Measurements from ENCODE around the gene LYPD4. TPM values are rescaled to one million over a fixed set of nuclear protein-coding genes. Genes with fewer than 3 reads are reported as not detected.

Gene LYPD4
- total and polyA plus RNA-seq, 2 donors (not counting 1 experiment from before 2014, with no cell fraction given) = not detected

DNA sequence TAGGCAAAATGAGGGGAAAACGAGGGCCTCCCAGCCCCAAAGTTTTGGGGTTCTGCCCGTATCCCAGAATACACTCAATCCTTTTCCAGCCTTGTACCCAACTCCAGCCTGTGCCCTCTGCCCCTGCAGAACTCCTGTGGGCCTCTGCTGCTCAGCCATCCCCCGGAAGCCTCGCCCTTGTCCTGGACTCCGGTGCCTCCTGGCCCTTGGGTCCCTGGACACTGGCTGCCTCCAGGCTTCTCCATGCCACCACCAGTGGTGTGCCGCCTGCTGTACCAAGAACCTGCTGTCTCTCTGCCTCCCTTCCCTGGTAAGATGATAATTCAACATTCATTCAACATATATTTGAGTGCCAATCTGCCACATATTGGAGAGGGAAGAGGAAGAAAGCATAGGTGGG lies 4.2 kb upstream of the LYPD4 start:
- no peaks in the 10 kb centered on the region for H3K9me3 Mint-ChIP-seq (ENCODE audit: insufficient read depth)
- 84% methylated on average over 5 of the region's 6 CpGs for WGBS (ENCODE audit: insufficient coverage)

DNA sequence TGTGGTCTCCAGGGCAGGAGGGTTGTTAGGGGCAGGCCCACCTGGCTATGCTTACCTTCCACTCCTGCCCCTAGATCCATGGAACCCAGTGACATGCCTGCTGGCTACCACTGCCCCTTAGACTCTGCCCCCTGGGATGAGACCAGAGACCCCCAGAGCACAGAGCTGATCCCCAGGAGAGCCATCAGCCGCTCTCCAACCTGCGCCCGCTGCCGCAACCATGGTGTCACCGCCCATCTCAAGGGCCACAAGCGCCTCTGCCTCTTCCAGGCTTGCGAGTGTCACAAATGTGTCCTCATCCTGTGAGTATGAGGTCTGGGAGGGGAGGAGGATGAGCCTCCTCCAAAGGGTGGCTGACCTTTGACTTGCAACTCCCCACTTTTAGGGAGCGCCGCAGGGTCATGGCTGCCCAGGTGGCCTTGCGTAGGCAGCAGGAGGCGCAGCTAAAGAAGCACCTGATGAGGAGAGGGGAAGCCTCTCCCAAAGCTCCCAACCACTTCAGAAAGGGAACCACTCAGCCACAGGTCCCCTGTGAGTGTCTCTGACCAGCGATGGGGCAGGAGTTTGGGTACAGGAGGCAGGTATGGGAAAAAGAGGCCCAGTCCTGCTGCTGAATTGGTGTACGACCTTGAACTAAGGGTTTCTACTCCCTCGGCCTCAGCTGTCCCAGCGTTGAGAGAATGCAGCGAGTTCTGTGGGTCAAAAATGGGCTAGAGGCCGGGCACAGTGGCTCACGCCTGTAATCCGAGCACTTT lies 3.0 kb upstream of the LYPD4 start:
- ATAC-seq (ENCODE audit: low read depth) = no peak

More for the DNA sequence above, 4.2 kb upstream of the LYPD4 start:
- Histone ChIP-seq H3K9ac (ENCODE audit: low read length) (no peak overlapping the region), H3K36me3 (replicated peaks in 1 of 2; ENCODE audit: control extremely low read depth in 1 of 2, control insufficient read depth in 1 of 2, extremely low read depth in 1 of 2, insufficient read depth in 2 of 2, low read length in 1 of 2) (no peaks in the 10 kb centered on the region), H2AFZ (ENCODE audit: insufficient read depth, low read depth, low read length, poor library complexity, severe bottlenecking) (no peak overlapping the region), H3K79me2 (ENCODE audit: control insufficient read depth, insufficient read depth, low read length) (no peaks in the 10 kb centered on the region), H3K9me3 (ENCODE audit: control extremely low read depth in 1 of 3, control insufficient read depth in 2 of 3, insufficient read depth in 1 of 3, low read length in 2 of 3) (peaks cover 0 to 9% (median 0%) of the 10 kb centered on the region in 3 donors), H3K27ac (ENCODE audit: low read length in 2 of 2) (no peak overlapping the region), H4K20me1 (ENCODE audit: control insufficient read depth, insufficient read depth, low read length, poor library complexity, severe bottlenecking) (no peaks in the 10 kb centered on the region), H3K4me1 (ENCODE audit: control insufficient read depth in 2 of 2, insufficient read depth in 2 of 2, low read length in 2 of 2) (no peaks in the 10 kb centered on the region), H3K27me3 (replicated peaks in 1 of 4; ENCODE audit: control extremely low read depth in 1 of 4, control insufficient read depth in 3 of 4, insufficient read depth in 4 of 4, low read length in 3 of 4) (no peaks in the 10 kb centered on the region), H3K4me3 (ENCODE audit: control extremely low read depth in 1 of 5, extremely low read depth in 1 of 5, insufficient read depth in 1 of 5, low read depth in 2 of 5, low read length in 4 of 5) (no peak overlapping the region), H3K4me2 (replicated peaks; ENCODE audit: low read depth, low read length, poor library complexity, severe bottlenecking) (no peak overlapping the region)
- intact Hi-C loops (cut with micrococcal nuclease) = no loop called here
- Mint-ChIP-seq H3K4me1 (no peaks in the 10 kb centered on the region), H3K27ac (no peak overlapping the region), H3K4me3 (no peak overlapping the region), H3K27me3 (peaks cover 8% of the 10 kb centered on the region)
- ChIA-PET POLR2A (no interaction called here), CTCF (interaction anchor here (0.9 to 1.5 kb wide), 3 partner anchors 10 to 55 kb away, joined by 3 to 5 read pairs (median 4); partner anchors contain the start of gene RPS19)
- ATAC-seq (ENCODE audit: low read depth) = no peak
- no peak for DNase-seq
- TF ChIP-seq EZH2 (IDR thresholded peaks at IDR 0.05; ENCODE audit: borderline replicate concordance, insufficient read depth, low read depth, low read length, poor library complexity, severe bottlenecking) = no peak
- TF ChIP-seq, protein P1, sequence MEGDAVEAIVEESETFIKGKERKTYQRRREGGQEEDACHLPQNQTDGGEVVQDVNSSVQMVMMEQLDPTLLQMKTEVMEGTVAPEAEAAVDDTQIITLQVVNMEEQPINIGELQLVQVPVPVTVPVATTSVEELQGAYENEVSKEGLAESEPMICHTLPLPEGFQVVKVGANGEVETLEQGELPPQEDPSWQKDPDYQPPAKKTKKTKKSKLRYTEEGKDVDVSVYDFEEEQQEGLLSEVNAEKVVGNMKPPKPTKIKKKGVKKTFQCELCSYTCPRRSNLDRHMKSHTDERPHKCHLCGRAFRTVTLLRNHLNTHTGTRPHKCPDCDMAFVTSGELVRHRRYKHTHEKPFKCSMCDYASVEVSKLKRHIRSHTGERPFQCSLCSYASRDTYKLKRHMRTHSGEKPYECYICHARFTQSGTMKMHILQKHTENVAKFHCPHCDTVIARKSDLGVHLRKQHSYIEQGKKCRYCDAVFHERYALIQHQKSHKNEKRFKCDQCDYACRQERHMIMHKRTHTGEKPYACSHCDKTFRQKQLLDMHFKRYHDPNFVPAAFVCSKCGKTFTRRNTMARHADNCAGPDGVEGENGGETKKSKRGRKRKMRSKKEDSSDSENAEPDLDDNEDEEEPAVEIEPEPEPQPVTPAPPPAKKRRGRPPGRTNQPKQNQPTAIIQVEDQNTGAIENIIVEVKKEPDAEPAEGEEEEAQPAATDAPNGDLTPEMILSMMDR (IDR thresholded peaks at IDR 0.05) = no peak

More for the DNA sequence above, 3.0 kb upstream of the LYPD4 start:
- no peaks in the 10 kb centered on the region for H3K4me1 ChIP-seq (ENCODE audit: control insufficient read depth in 2 of 2, insufficient read depth in 2 of 2, low read length in 2 of 2)
- Mint-ChIP-seq H3K27ac (no peak overlapping the region), H3K9me3 (ENCODE audit: insufficient read depth) (no peaks in the 10 kb centered on the region), H3K27me3 (peaks cover 8% of the 10 kb centered on the region), H3K4me1 (no peaks in the 10 kb centered on the region), H3K4me3 (no peak overlapping the region)
- H3K79me2 ChIP-seq (ENCODE audit: control insufficient read depth, insufficient read depth, low read length) = no peaks in the 10 kb centered on the region
- WGBS (ENCODE audit: insufficient coverage) = 94% methylated on average over 12 of the region's 19 CpGs
- no peaks in the 10 kb centered on the region for H4K20me1 ChIP-seq (ENCODE audit: control insufficient read depth, insufficient read depth, low read length, poor library complexity, severe bottlenecking)
- no peaks in the 10 kb centered on the region for H3K27me3 ChIP-seq (replicated peaks in 1 of 4; ENCODE audit: control extremely low read depth in 1 of 4, control insufficient read depth in 3 of 4, insufficient read depth in 4 of 4, low read length in 3 of 4)
- TF ChIP-seq, protein P1 (IDR thresholded peaks at IDR 0.05) = no peak
- TF ChIP-seq EZH2 (IDR thresholded peaks at IDR 0.05; ENCODE audit: borderline replicate concordance, insufficient read depth, low read depth, low read length, poor library complexity, severe bottlenecking) = no peak
- no peak overlapping the region for H3K4me2 ChIP-seq (replicated peaks; ENCODE audit: low read depth, low read length, poor library complexity, severe bottlenecking)
- H3K4me3 ChIP-seq (ENCODE audit: control extremely low read depth in 1 of 5, extremely low read depth in 1 of 5, insufficient read depth in 1 of 5, low read depth in 2 of 5, low read length in 4 of 5) = no peak overlapping the region
- H2AFZ ChIP-seq (ENCODE audit: insufficient read depth, low read depth, low read length, poor library complexity, severe bottlenecking) = no peak overlapping the region
- peaks cover 0 to 9% (median 0%) of the 10 kb centered on the region in 3 donors for H3K9me3 ChIP-seq (ENCODE audit: control extremely low read depth in 1 of 3, control insufficient read depth in 2 of 3, insufficient read depth in 1 of 3, low read length in 2 of 3)
- DNase-seq = no peak
- no peak overlapping the region for H3K27ac ChIP-seq (ENCODE audit: low read length in 2 of 2)
- H3K36me3 ChIP-seq (replicated peaks in 1 of 2; ENCODE audit: control extremely low read depth in 1 of 2, control insufficient read depth in 1 of 2, extremely low read depth in 1 of 2, insufficient read depth in 2 of 2, low read length in 1 of 2) = no peaks in the 10 kb centered on the region
- intact Hi-C loops (cut with micrococcal nuclease) = no loop called here
- POLR2A ChIA-PET = no interaction called here
- CTCF ChIA-PET = interaction anchor here (1.5 kb wide), 1 partner anchor 8 kb away, joined by 4 read pairs; no protein-coding TSS in a partner anchor
- no peak overlapping the region for H3K9ac ChIP-seq (ENCODE audit: low read length)
